ENCODE data around the gene SNX8.

SNX8 gene

GRCh38 chr7:2258661-2259365 lies 55.4 kb downstream of the SNX8 start:
- no peak for DNase-seq

GRCh38 chr7:2257651-2258050 lies 56.6 kb downstream of the SNX8 start:
- no peak for DNase-seq

- no peak for DNase-seq
Observed at GRCh38 chr7:2257046-2257551, 57.1 kb downstream of the SNX8 start.

- no peak for DNase-seq
Observed at GRCh38 chr7:2256306-2257045, 57.8 kb downstream of the SNX8 start.

GRCh38 chr7:2255145-2256139 lies 58.8 kb downstream of the SNX8 start:
- DNase-seq, result no peak

- no peak for DNase-seq
Observed at GRCh38 chr7:2254429-2255144, 59.7 kb downstream of the SNX8 start.

GRCh38 chr7:2253525-2254244 lies 60.6 kb downstream of the SNX8 start:
- DNase-seq, result no peak

GRCh38 chr7:2253021-2253420 lies 61.2 kb downstream of the SNX8 start:
- no peak for DNase-seq

- DNase-seq, result no peak
Observed at GRCh38 chr7:2251841-2252771, 62.1 kb downstream of the SNX8 start.

GRCh38 chr7:2251381-2251780 lies 62.9 kb downstream of the SNX8 start:
- DNase-seq, result no peak

GRCh38 chr7:2249744-2250323 lies 64.4 kb downstream of the SNX8 start:
- DNase-seq, result no peak

- no peak for DNase-seq
Observed at GRCh38 chr7:2248984-2249694, 65.1 kb downstream of the SNX8 start.

GRCh38 chr7:2247141-2247995 lies 66.9 kb downstream of the SNX8 start:
- DNase-seq, result no peak

- DNase-seq, result no peak
Observed at GRCh38 chr7:2245883-2246675, 68.2 kb downstream of the SNX8 start.

- DNase-seq, result no peak
Observed at GRCh38 chr7:2244404-2244995, 69.7 kb downstream of the SNX8 start.

GRCh38 chr7:2243458-2243857 lies 70.8 kb downstream of the SNX8 start:
- DNase-seq, result no peak
